ENCODE measurements around the gene PON2. TPM values are rescaled to one million over a fixed set of nuclear protein-coding genes. Genes with fewer than 3 reads are reported as not detected.

Gene PON2
- total RNA-seq (2014; rRNA removed; shearing (Covaris generic)) = 34.3 and 35.8 TPM in 2 replicates

GRCh38 chr7:95434557-95435421, at the start of gene PON2:
Gene PON2, minus strand, starts transcription at chr7:95435028. Its CDS starts 77 bp downstream, at chr7:95434951.
- peak; percentile 89 for DNase-seq
- no peaks in the 10 kb centered on the region for H3K36me3 ChIP-seq (replicated peaks; ENCODE audit: control insufficient read depth, insufficient read depth, low read length)

GRCh38 chr7:95482424-95482823, 47.6 kb upstream of the PON2 start:
- Histone ChIP-seq H3K4me3 (ENCODE audit: insufficient read depth, low read depth, low read length) (no peak overlapping the region), H3K36me3 (replicated peaks; ENCODE audit: control insufficient read depth, insufficient read depth, low read length) (no peaks in the 10 kb centered on the region), H3K27me3 (ENCODE audit: control insufficient read depth, insufficient read depth, low read length) (no peaks in the 10 kb centered on the region)
- DNase-seq = no peak

More at GRCh38 chr7:95434557-95435421, at the start of gene PON2:
- Histone ChIP-seq H3K27me3 (ENCODE audit: control insufficient read depth, insufficient read depth, low read length) (no peaks in the 10 kb centered on the region), H3K4me3 (ENCODE audit: insufficient read depth, low read depth, low read length) (peak within 1 kb of the TSS; percentile 75)

GRCh38 chr7:95481271-95482165, 46.7 kb upstream of the PON2 start:
- Histone ChIP-seq H3K27me3 (ENCODE audit: control insufficient read depth, insufficient read depth, low read length) (no peaks in the 10 kb centered on the region), H3K36me3 (replicated peaks; ENCODE audit: control insufficient read depth, insufficient read depth, low read length) (no peaks in the 10 kb centered on the region), H3K4me3 (ENCODE audit: insufficient read depth, low read depth, low read length) (no peak overlapping the region)
- no peak for DNase-seq

- no peaks in the 10 kb centered on the region for H3K27me3 ChIP-seq (ENCODE audit: control insufficient read depth, insufficient read depth, low read length)
- H3K36me3 ChIP-seq (replicated peaks; ENCODE audit: control insufficient read depth, insufficient read depth, low read length) = no peaks in the 10 kb centered on the region
- no peak for DNase-seq
- H3K4me3 ChIP-seq (ENCODE audit: insufficient read depth, low read depth, low read length) = no peak overlapping the region
Measured at GRCh38 chr7:95479992-95480624, 45.3 kb upstream of the PON2 start.

- Histone ChIP-seq H3K27me3 (ENCODE audit: control insufficient read depth, insufficient read depth, low read length) (no peaks in the 10 kb centered on the region), H3K36me3 (replicated peaks; ENCODE audit: control insufficient read depth, insufficient read depth, low read length) (no peaks in the 10 kb centered on the region), H3K4me3 (ENCODE audit: insufficient read depth, low read depth, low read length) (no peak overlapping the region)
- DNase-seq = no peak
Measured at GRCh38 chr7:95478272-95479037, 43.6 kb upstream of the PON2 start.

GRCh38 chr7:95476904-95477594, 42.2 kb upstream of the PON2 start:
- H3K27me3 ChIP-seq (ENCODE audit: control insufficient read depth, insufficient read depth, low read length) = no peaks in the 10 kb centered on the region
- no peaks in the 10 kb centered on the region for H3K36me3 ChIP-seq (replicated peaks; ENCODE audit: control insufficient read depth, insufficient read depth, low read length)
- peak; percentile 38 for DNase-seq
- H3K4me3 ChIP-seq (ENCODE audit: insufficient read depth, low read depth, low read length) = no peak overlapping the region

- no peak for DNase-seq
- no peaks in the 10 kb centered on the region for H3K36me3 ChIP-seq (replicated peaks; ENCODE audit: control insufficient read depth, insufficient read depth, low read length)
- no peak overlapping the region for H3K4me3 ChIP-seq (ENCODE audit: insufficient read depth, low read depth, low read length)
- H3K27me3 ChIP-seq (ENCODE audit: control insufficient read depth, insufficient read depth, low read length) = no peaks in the 10 kb centered on the region
Measured at GRCh38 chr7:95476072-95476847, 41.4 kb upstream of the PON2 start.

GRCh38 chr7:95473276-95473985, 38.6 kb upstream of the PON2 start:
- Histone ChIP-seq H3K27me3 (ENCODE audit: control insufficient read depth, insufficient read depth, low read length) (no peaks in the 10 kb centered on the region), H3K4me3 (ENCODE audit: insufficient read depth, low read depth, low read length) (no peak overlapping the region)
- DNase-seq = no peak

GRCh38 chr7:95472581-95473161, 37.8 kb upstream of the PON2 start:
- no peaks in the 10 kb centered on the region for H3K27me3 ChIP-seq (ENCODE audit: control insufficient read depth, insufficient read depth, low read length)
- no peak for DNase-seq
- H3K4me3 ChIP-seq (ENCODE audit: insufficient read depth, low read depth, low read length) = no peak overlapping the region
- H3K36me3 ChIP-seq (replicated peaks; ENCODE audit: control insufficient read depth, insufficient read depth, low read length) = no peaks in the 10 kb centered on the region

More at GRCh38 chr7:95473276-95473985, 38.6 kb upstream of the PON2 start:
- H3K36me3 ChIP-seq (replicated peaks; ENCODE audit: control insufficient read depth, insufficient read depth, low read length) = no peaks in the 10 kb centered on the region

- H3K27me3 ChIP-seq (ENCODE audit: control insufficient read depth, insufficient read depth, low read length) = no peaks in the 10 kb centered on the region
- no peak for DNase-seq
- no peak overlapping the region for H3K4me3 ChIP-seq (ENCODE audit: insufficient read depth, low read depth, low read length)
- no peaks in the 10 kb centered on the region for H3K36me3 ChIP-seq (replicated peaks; ENCODE audit: control insufficient read depth, insufficient read depth, low read length)
Measured at GRCh38 chr7:95471071-95471470, 36.2 kb upstream of the PON2 start.

GRCh38 chr7:95470452-95470851, 35.6 kb upstream of the PON2 start:
- Histone ChIP-seq H3K27me3 (ENCODE audit: control insufficient read depth, insufficient read depth, low read length) (no peaks in the 10 kb centered on the region), H3K36me3 (replicated peaks; ENCODE audit: control insufficient read depth, insufficient read depth, low read length) (no peaks in the 10 kb centered on the region), H3K4me3 (ENCODE audit: insufficient read depth, low read depth, low read length) (no peak overlapping the region)
- no peak for DNase-seq

GRCh38 chr7:95469848-95470247, 35.0 kb upstream of the PON2 start:
- DNase-seq = no peak
- Histone ChIP-seq H3K27me3 (ENCODE audit: control insufficient read depth, insufficient read depth, low read length) (no peaks in the 10 kb centered on the region), H3K36me3 (replicated peaks; ENCODE audit: control insufficient read depth, insufficient read depth, low read length) (no peaks in the 10 kb centered on the region), H3K4me3 (ENCODE audit: insufficient read depth, low read depth, low read length) (no peak overlapping the region)

All from H7 (cell line).